Activated CD4-positive, alpha-beta T cell treated with anti-CD3 and anti-CD28 coated beads for 36 hours (primary cell): ENCODE data around the gene IRX6. TPM values are rescaled to one million over a fixed set of nuclear protein-coding genes. Genes with fewer than 3 reads are reported as not detected.

Experiments used
- ATAC-seq: fragments of 200-7000 bp; cut with Tn5 transposase; one replicate; pipeline ENCODE4 v1.10.0; 2021; ENCODE audit warnings: mild to moderate bottlenecking, moderate library complexity
- CTCF ChIA-PET: fragments of 350-600 bp; sonication (Branson Sonifier 250); formaldehyde crosslinking; loops from one replicate; lab custom pipeline; 2021; ENCODE audit warnings: antibody characterized with exemption; lab: Charles Lee
- POLR2A ChIA-PET: fragments of 350-600 bp; sonication (Branson Sonifier 250); formaldehyde crosslinking; loops from one replicate; lab custom pipeline; 2021; ENCODE audit warnings: antibody characterized with exemption, inconsistent platforms; lab: Charles Lee
- DNase-seq: peaks from one replicate; pipeline ENCODE4 v3.0.0-alpha.2; 2020
- H3K27ac Mint-ChIP-seq: one replicate; pipeline ENCODE4 v1.8.0; 2021; ENCODE audit warnings: mixed read lengths
- H3K27me3 Mint-ChIP-seq: one replicate; pipeline ENCODE4 v1.8.0; 2021; ENCODE audit warnings: mixed read lengths
- H3K36me3 Mint-ChIP-seq: one replicate; pipeline ENCODE4 v1.8.0; 2021; ENCODE audit warnings: low read depth, mixed read lengths
- H3K4me1 Mint-ChIP-seq: one replicate; pipeline ENCODE4 v1.8.0; 2021; ENCODE audit warnings: mixed read lengths
- H3K4me3 Mint-ChIP-seq: one replicate; pipeline ENCODE4 v1.8.0; 2021; ENCODE audit warnings: mild to moderate bottlenecking, moderate library complexity, mixed read lengths
- H3K9me3 Mint-ChIP-seq: one replicate; pipeline ENCODE4 v1.8.0; 2021; ENCODE audit warnings: low read depth, mixed read lengths
- intact Hi-C, 2 experiments: fragments of 100-400 bp; cut with DNase I in 1 of 2; cut with micrococcal nuclease in 1 of 2; formaldehyde crosslinking; loops; one replicate each; pipeline versions ENCODE4 v1.14.2 to v1.15.1; 2022 to 2024; cut with DNase I, micrococcal nuclease
- total RNA-seq, 2 experiments: library from RNA; stranded (reverse); gene quantifications; one replicate each; pipeline ENCODE4 v1.2.3, GENCODE V29; 2021

The IRX6 gene
- total RNA-seq = not detected

DNA sequence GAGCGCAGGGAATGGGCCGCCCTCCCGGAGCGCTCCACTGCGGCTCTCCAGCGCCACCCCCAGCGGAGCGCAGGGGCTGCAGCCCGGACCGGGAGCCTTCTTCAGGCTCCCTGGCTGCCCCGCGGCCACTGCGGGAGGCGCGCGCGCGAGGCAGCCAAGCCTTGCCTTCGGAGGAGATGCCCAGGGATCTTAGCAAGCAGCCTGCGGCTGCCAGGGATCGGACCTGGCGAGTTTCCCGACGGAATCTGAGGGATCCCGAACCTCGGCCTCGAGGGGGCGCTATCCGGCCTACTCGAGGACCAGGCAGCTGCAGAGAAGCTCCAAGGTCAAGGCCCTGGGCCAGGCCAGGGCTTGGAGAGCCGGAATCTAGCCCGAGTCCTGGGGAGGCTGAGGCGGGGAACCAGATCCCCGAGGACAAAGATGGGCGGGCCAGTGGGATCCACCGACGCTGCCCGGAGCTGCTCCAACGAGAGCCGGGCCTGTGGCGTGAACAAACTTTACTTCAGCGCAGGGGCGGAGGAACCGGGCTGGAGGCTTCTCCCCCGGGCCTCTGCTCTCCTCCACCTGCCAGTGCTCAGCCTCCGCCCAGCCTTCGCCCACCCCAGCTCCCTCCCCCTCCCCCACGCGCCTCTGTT, at the start of gene IRX6:
TSS of gene IRX6 (plus strand) at position 567 of the 635 bp plus-strand sequence. CDS start 889 bp downstream, outside the sequence.
- Mint-ChIP-seq H3K9me3 (no peaks in the 10 kb centered on the region), H3K36me3 (no peaks in the 10 kb centered on the region), H3K4me3 (no peak within 1 kb of the TSS), H3K27me3 (peaks cover 31% of the 10 kb centered on the region), H3K4me1 (no peaks in the 10 kb centered on the region), H3K27ac (no peak within 1 kb of the TSS)
- ATAC-seq = no peak
- POLR2A ChIA-PET = no interaction called here
- peak; percentile 15 for DNase-seq
- CTCF ChIA-PET = no interaction called here
- intact Hi-C loops = no loop called here

DNA sequence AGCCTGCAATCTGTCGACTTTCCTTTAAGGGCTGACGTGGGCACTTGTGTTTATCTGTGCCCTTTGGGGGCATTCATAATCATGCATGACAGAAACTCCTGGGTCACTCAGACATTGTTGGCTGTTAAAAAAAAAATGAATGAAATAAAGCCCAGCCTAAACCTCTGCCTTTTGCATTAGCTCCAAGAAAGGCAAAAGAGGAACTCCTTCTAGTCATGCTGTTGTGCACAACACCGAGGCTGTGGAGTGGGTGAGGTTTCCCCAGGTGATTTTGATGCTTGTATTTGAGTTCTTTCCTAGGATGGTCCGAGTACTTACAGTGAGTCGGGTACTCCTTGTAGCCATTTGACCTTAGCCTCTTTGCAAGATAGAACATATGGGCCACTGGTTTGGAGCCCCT, 49.6 kb upstream of the IRX6 start:
- ATAC-seq (no peak), DNase-seq (no peak)
- Mint-ChIP-seq H3K4me1 (no peaks in the 10 kb centered on the region), H3K27ac (no peak overlapping the region), H3K27me3 (peaks cover 13% of the 10 kb centered on the region), H3K9me3 (no peaks in the 10 kb centered on the region), H3K36me3 (no peaks in the 10 kb centered on the region), H3K4me3 (no peak overlapping the region)
- intact Hi-C loops = no loop called here
- ChIA-PET POLR2A (no interaction called here), CTCF (no interaction called here)

DNA sequence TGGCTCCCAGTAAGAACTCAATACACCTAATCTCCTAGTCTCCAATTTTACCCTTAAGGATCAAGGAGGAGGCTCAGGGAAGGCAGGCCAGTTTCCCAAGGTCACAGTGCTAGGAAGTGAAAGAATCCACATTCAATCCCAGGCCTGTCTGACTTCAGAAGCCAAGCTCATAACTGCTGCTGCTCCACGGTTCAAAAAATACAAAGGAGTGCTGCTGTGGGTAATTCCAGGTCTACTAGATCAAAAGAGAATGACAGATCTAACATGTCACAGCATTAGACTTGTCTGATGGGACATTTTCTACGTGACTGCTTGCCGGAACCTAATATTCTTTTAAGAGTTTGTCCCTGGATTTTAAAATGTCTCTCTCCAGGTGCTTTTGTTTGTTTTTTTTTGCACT, 48.8 kb upstream of the IRX6 start:
- Mint-ChIP-seq H3K4me1 (no peaks in the 10 kb centered on the region), H3K4me3 (no peak overlapping the region), H3K27ac (no peak overlapping the region), H3K36me3 (no peaks in the 10 kb centered on the region), H3K27me3 (peaks cover 11% of the 10 kb centered on the region), H3K9me3 (no peaks in the 10 kb centered on the region)
- POLR2A ChIA-PET = no interaction called here
- no peak for DNase-seq
- ATAC-seq = no peak
- CTCF ChIA-PET = no interaction called here
- intact Hi-C loops = no loop called here

DNA sequence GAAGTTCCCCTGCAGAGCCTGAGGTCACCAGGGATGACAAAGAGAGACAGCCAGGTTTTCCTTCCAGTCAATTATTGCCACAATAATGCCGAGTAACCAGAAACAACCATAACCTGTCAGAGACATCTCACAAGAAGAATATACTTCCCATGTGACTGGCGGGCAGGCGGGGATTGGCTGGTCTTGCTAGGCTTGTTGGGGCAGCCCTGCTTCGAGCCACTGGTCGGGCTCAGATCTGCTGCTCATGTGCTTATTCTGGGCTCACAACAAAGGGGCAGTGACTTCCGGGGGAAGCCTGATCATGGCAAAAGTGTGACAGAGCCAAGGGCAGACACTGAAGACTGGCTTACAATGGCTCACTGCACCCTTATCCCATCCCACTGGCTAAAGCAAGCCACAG, 48.1 kb upstream of the IRX6 start:
- no peaks in the 10 kb centered on the region for H3K4me1 Mint-ChIP-seq
- H3K4me3 Mint-ChIP-seq = no peak overlapping the region
- POLR2A ChIA-PET = no interaction called here
- peaks cover 11% of the 10 kb centered on the region for H3K27me3 Mint-ChIP-seq
- H3K27ac Mint-ChIP-seq = no peak overlapping the region
- DNase-seq (no peak), ATAC-seq (no peak)
- CTCF ChIA-PET = no interaction called here
- intact Hi-C loops = no loop called here
- no peaks in the 10 kb centered on the region for H3K9me3 Mint-ChIP-seq
- no peaks in the 10 kb centered on the region for H3K36me3 Mint-ChIP-seq

DNA sequence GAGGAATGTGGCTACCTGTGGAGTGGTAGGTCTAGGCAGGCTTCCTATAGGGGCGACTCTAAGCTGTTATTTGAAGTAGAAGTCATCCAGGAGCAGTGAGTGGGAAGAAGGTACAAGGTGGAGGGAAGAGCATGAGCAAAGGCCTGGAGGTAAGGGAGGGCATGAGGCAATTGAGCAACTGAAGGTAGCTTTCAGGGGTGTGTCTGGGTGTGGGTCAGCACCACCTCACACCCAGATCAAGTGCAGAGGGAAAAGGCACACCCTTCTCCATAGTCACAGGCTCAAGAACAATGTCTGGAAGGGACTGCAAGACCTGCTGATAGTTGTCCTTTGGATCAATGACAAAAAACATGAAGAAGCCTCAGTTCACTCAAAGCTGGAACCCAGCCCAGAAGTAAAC, 46.5 kb upstream of the IRX6 start:
- no peak overlapping the region for H3K27ac Mint-ChIP-seq
- intact Hi-C loops = no loop called here
- no peaks in the 10 kb centered on the region for H3K9me3 Mint-ChIP-seq
- H3K4me1 Mint-ChIP-seq = no peaks in the 10 kb centered on the region
- ChIA-PET CTCF (no interaction called here), POLR2A (interaction anchor here (0.7 kb wide), 1 partner anchor 1265 kb away, joined by 3 read pairs; no protein-coding TSS in a partner anchor)
- ATAC-seq = no peak
- H3K4me3 Mint-ChIP-seq = no peak overlapping the region
- H3K27me3 Mint-ChIP-seq = peaks cover 13% of the 10 kb centered on the region
- H3K36me3 Mint-ChIP-seq = no peaks in the 10 kb centered on the region
- DNase-seq = no peak

DNA sequence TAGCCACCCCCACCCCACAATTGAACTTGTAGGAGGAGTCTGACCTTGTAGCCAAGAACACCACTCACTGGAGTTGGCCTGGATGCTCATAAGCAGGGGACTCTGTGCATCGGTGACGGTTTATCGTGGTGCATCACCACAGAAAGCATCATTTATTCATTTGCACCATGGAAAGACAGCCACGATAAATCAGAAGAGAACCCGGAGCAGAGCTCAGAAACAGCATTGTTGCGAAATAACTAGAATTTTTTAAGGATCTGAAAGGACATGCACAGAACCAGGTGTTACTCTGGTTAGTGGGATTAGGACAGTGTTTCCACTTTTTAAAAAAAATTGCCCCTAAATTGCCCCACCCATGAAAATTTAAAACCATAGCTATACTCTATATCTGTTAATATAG, 44.4 kb upstream of the IRX6 start:
- Mint-ChIP-seq H3K36me3 (no peaks in the 10 kb centered on the region), H3K9me3 (no peaks in the 10 kb centered on the region), H3K4me3 (no peak overlapping the region), H3K27me3 (peaks cover 12% of the 10 kb centered on the region), H3K27ac (no peak overlapping the region), H3K4me1 (no peaks in the 10 kb centered on the region)
- ATAC-seq (no peak), DNase-seq (no peak)
- ChIA-PET POLR2A (no interaction called here), CTCF (interaction anchor here (1.0 kb wide), 1 partner anchor 76 kb away, joined by 3 read pairs; no protein-coding TSS in a partner anchor)
- intact Hi-C loops = no loop called here

DNA sequence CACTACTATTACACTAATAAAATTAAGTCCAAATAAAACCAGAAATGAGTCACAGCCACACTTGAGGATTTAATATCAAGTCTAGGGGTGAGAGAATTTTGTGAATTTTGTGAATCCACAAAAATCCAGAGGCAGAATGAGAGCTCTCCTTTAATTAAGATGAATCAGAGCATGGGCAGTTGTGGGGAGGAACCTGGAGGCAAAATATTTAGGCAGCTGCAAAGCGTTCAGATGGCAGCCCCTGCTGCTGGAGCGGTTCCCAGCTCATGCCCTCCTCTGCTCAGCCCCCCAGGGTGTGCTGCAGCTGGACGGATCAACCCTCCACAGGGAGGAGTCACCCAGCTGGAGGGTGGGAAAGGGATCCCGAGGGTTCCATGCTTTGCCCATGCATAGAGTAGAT, 43.4 kb upstream of the IRX6 start:
- no peak for DNase-seq
- Mint-ChIP-seq H3K27me3 (peaks cover 12% of the 10 kb centered on the region), H3K27ac (no peak overlapping the region), H3K36me3 (no peaks in the 10 kb centered on the region), H3K4me1 (no peaks in the 10 kb centered on the region), H3K4me3 (no peak overlapping the region), H3K9me3 (no peaks in the 10 kb centered on the region)
- intact Hi-C loops = no loop called here
- CTCF ChIA-PET = interaction anchor here (1.0 kb wide), 1 partner anchor 75 kb away, joined by 3 read pairs; no protein-coding TSS in a partner anchor
- POLR2A ChIA-PET = no interaction called here
- ATAC-seq = no peak

DNA sequence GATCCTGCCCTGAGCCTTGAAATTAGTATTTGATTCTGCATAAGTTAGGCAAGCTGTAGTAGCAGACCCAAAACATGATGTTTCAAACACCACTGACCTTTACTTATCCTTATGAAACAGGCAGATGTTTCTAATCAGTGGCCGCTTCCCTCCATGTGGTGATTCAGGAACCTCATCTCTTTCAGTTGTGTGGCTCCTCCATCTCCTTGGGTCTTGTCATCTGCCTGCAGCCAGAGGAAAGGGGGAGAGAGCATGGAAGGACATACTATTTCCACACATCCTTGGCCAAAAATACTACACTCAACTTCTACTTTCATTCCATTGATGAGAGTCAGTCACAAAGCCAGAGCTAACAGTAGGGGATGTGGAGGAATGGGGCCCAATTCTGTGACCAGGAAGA, 41.6 kb upstream of the IRX6 start:
- Mint-ChIP-seq H3K36me3 (no peaks in the 10 kb centered on the region), H3K27me3 (peaks cover 9% of the 10 kb centered on the region), H3K4me3 (no peak overlapping the region), H3K4me1 (no peaks in the 10 kb centered on the region), H3K27ac (no peak overlapping the region), H3K9me3 (peaks cover 4% of the 10 kb centered on the region)
- ATAC-seq (no peak), DNase-seq (no peak)
- ChIA-PET CTCF (no interaction called here), POLR2A (no interaction called here)
- intact Hi-C loops = no loop called here

DNA sequence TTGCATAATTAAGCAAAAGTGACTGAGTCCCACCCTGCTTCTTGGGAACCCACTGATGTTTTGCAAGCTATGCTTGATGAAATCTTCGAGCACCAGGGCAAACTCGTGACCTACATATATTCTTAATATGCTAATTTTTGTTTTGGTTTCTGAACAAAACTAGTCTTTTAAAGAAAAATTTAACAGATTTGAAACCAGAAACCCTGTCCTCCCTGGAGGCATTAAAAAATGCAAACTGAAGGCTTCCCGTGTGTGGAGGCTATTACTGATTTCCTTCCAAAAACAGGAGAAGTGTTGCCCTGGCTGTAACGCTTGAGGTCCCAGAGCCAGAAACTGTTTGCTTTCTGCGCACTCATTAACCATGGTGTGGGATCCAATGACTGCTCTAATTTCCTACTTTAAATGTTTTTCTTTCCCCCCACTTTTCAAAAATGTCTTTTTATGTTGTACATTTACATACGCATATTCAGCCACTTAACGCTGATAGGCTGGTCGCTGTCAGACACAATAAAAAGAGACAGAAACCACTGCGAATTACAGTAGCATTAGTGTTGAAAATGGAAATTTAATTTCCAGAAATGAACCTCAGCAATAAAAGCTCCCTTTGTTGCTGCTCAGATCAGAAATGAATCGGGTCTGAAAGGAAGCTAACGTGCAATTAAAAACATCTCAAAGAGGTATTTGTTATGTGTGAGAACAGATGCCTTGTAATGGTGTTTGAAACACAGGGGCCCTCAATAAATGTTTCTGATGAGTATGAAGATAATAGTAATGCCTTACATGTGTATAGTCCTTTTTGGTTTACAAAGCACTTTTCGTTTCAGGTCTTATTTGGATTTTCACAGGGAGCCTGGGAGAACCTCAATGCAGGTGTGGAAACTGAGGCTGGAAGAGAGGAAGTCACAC, 39.9 kb upstream of the IRX6 start:
- ATAC-seq (no peak), DNase-seq (no peak)
- H3K4me3 Mint-ChIP-seq = no peak overlapping the region
- peaks cover 6% of the 10 kb centered on the region for H3K9me3 Mint-ChIP-seq
- POLR2A ChIA-PET = no interaction called here
- CTCF ChIA-PET = no interaction called here
- H3K27me3 Mint-ChIP-seq = peaks cover 7% of the 10 kb centered on the region
- H3K36me3 Mint-ChIP-seq = no peaks in the 10 kb centered on the region
- no peaks in the 10 kb centered on the region for H3K4me1 Mint-ChIP-seq
- no peak overlapping the region for H3K27ac Mint-ChIP-seq
- intact Hi-C loops = no loop called here

DNA sequence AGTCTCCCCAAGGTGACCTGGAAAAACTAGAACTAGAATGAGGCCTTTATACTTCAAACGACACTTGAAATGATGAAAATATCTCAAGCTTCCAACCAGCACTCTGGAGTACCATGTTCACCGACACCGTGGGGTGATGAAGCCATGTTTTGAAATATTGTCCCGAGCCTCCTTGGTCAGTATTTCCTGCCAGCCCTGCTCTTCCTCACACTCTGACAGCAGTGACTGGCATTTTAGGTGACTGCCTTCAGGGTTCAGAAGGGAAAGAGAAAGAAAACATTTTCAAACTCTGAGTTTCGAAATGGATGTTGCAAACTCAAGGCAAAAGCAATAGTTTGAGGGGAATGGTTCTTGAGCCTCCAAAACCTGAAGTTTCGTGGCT, 39.3 kb upstream of the IRX6 start:
- peaks cover 9% of the 10 kb centered on the region for H3K27me3 Mint-ChIP-seq
- no peaks in the 10 kb centered on the region for H3K36me3 Mint-ChIP-seq
- peaks cover 6% of the 10 kb centered on the region for H3K9me3 Mint-ChIP-seq
- ATAC-seq = no peak
- DNase-seq = no peak
- no peaks in the 10 kb centered on the region for H3K4me1 Mint-ChIP-seq
- H3K4me3 Mint-ChIP-seq = no peak overlapping the region
- H3K27ac Mint-ChIP-seq = no peak overlapping the region
- ChIA-PET POLR2A (no interaction called here), CTCF (no interaction called here)
- intact Hi-C loops = no loop called here

DNA sequence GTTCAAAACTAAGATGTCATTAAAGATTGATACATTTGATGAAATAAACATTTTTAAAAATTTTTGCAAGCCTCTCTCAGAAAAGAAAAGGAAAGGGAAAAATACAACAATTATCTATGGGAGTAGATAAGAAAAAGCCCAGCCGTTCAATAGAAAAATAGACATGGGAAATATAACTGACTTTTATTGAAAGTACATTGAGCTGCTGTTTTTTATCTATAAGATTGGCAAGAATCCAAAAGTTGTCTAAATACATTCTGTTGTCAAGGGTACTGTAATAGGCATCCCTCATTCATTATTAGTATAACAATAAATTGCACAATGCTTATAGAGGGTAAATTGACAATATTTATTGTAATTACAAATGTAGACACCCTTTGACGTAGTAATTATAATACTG, 38.4 kb upstream of the IRX6 start:
- no peaks in the 10 kb centered on the region for H3K4me1 Mint-ChIP-seq
- peaks cover 9% of the 10 kb centered on the region for H3K27me3 Mint-ChIP-seq
- no peak for ATAC-seq
- no peak overlapping the region for H3K27ac Mint-ChIP-seq
- CTCF ChIA-PET = no interaction called here
- no peak for DNase-seq
- no peaks in the 10 kb centered on the region for H3K36me3 Mint-ChIP-seq
- POLR2A ChIA-PET = no interaction called here
- intact Hi-C loops = no loop called here
- peaks cover 6% of the 10 kb centered on the region for H3K9me3 Mint-ChIP-seq
- H3K4me3 Mint-ChIP-seq = no peak overlapping the region

DNA sequence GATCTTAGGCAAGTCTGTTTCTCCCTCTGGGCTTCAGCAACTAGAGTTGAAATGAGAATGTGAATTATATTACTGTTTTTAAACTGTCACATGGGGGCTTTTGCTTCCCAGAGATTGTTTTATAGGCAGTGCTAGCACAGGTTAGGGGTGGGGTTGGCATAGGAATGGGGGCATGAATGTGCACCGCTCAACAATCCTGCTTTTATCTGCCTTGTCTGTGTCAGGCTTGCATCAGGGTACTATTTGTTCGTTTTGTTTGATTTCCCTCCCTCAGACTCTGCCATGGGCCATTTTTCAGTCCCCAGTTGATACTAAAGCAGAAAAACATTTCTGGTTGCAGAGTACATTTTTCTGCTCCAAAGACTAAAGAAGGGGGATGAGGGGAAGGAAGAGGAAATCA, 34.6 kb upstream of the IRX6 start:
- H3K9me3 Mint-ChIP-seq = peaks cover 6% of the 10 kb centered on the region
- ChIA-PET CTCF (no interaction called here), POLR2A (no interaction called here)
- ATAC-seq (no peak), DNase-seq (no peak)
- H3K36me3 Mint-ChIP-seq = no peaks in the 10 kb centered on the region
- no peak overlapping the region for H3K27ac Mint-ChIP-seq
- intact Hi-C loops = no loop called here
- no peak overlapping the region for H3K4me3 Mint-ChIP-seq
- peaks cover 2% of the 10 kb centered on the region for H3K27me3 Mint-ChIP-seq
- no peaks in the 10 kb centered on the region for H3K4me1 Mint-ChIP-seq
